GM19452 (cell line): ENCODE data around the gene SMC4.

ENCODE experiments used
- ATAC-seq: cut with Tn5 transposase; IDR thresholded peaks from one replicate; pipeline ENCODE4 v1.9.1; 2021; ENCODE audit not compliant: unreplicated experiment

The SMC4 gene

GRCh38 chr3:160393346-160394008 lies 6.0 kb upstream of the SMC4 start:
- ATAC-seq: no peak

- ATAC-seq: no peak
Measured at GRCh38 chr3:160394009-160394392, 5.4 kb upstream of the SMC4 start.

GRCh38 chr3:160395297-160395696 lies 4.2 kb upstream of the SMC4 start:
- no peak for ATAC-seq

GRCh38 chr3:160398820-160399124 lies 678 bp upstream of the SMC4 start:
- peak; percentile 19 for ATAC-seq

- peak; percentile 11 for ATAC-seq
Measured at GRCh38 chr3:160400030-160400701, 716 bp downstream of the SMC4 start.

GRCh38 chr3:160400702-160401150 lies 1.3 kb downstream of the SMC4 start:
- ATAC-seq: no peak

GRCh38 chr3:160401291-160402095 lies 2.0 kb downstream of the SMC4 start:
- no peak for ATAC-seq

- ATAC-seq: no peak
Measured at GRCh38 chr3:160402221-160403027, 3.0 kb downstream of the SMC4 start.

GRCh38 chr3:160403028-160403545 lies 3.6 kb downstream of the SMC4 start:
- ATAC-seq: no peak

GRCh38 chr3:160403796-160404470 lies 4.5 kb downstream of the SMC4 start:
- ATAC-seq: no peak

GRCh38 chr3:160409812-160410610 lies 10.6 kb downstream of the SMC4 start:
- no peak for ATAC-seq

GRCh38 chr3:160412477-160412876 lies 13.0 kb downstream of the SMC4 start:
- no peak for ATAC-seq

- ATAC-seq: no peak
Measured at GRCh38 chr3:160413613-160414248, 14.3 kb downstream of the SMC4 start.

- ATAC-seq: no peak
Measured at GRCh38 chr3:160417311-160417710, 17.9 kb downstream of the SMC4 start.

GRCh38 chr3:160427832-160428424 lies 28.5 kb downstream of the SMC4 start:
- ATAC-seq: no peak

GRCh38 chr3:160434071-160434470 lies 34.6 kb downstream of the SMC4 start:
- ATAC-seq: no peak

- ATAC-seq: no peak
Measured at GRCh38 chr3:160435095-160435494, 35.6 kb downstream of the SMC4 start.

- ATAC-seq: no peak
Measured at GRCh38 chr3:160435747-160436146, 36.3 kb downstream of the SMC4 start.

GRCh38 chr3:160437083-160437455 lies 37.6 kb downstream of the SMC4 start:
- no peak for ATAC-seq
